ENCODE results near the gene KCNQ5.

KCNQ5 gene

GRCh38 chr6:72911463-72912155, 289.7 kb downstream of the KCNQ5 start:
- no peak for DNase-seq (ENCODE audit: low spot score)

- DNase-seq (ENCODE audit: low spot score): no peak
These were observed 291.9 kb downstream of the KCNQ5 start for GRCh38 chr6:72913797-72914196.

GRCh38 chr6:72916298-72916697, 294.4 kb downstream of the KCNQ5 start:
- no peak for DNase-seq (ENCODE audit: low spot score)

- DNase-seq (ENCODE audit: low spot score): no peak
These were observed 295.0 kb downstream of the KCNQ5 start for GRCh38 chr6:72916906-72917305.

GRCh38 chr6:72922401-72922800, 300.5 kb downstream of the KCNQ5 start:
- DNase-seq (ENCODE audit: low spot score): no peak

GRCh38 chr6:72925136-72925535, 303.3 kb downstream of the KCNQ5 start:
- no peak for DNase-seq (ENCODE audit: low spot score)

GRCh38 chr6:72930556-72931132, 308.8 kb downstream of the KCNQ5 start:
- no peak for DNase-seq (ENCODE audit: low spot score)

- no peak for DNase-seq (ENCODE audit: low spot score)
These were observed 309.5 kb downstream of the KCNQ5 start for GRCh38 chr6:72931325-72931887.

- DNase-seq (ENCODE audit: low spot score): no peak
These were observed 311.4 kb downstream of the KCNQ5 start for GRCh38 chr6:72933233-72933632.

GRCh38 chr6:72936766-72937559, 315.1 kb downstream of the KCNQ5 start:
- no peak for DNase-seq (ENCODE audit: low spot score)

- DNase-seq (ENCODE audit: low spot score): no peak
These were observed 316.2 kb downstream of the KCNQ5 start for GRCh38 chr6:72938104-72938503.

GRCh38 chr6:72939004-72939403, 317.1 kb downstream of the KCNQ5 start:
- DNase-seq (ENCODE audit: low spot score): no peak

- no peak for DNase-seq (ENCODE audit: low spot score)
These were observed 318.4 kb downstream of the KCNQ5 start for GRCh38 chr6:72940265-72940664.

GRCh38 chr6:72941263-72941662, 319.4 kb downstream of the KCNQ5 start:
- DNase-seq (ENCODE audit: low spot score): no peak

GRCh38 chr6:72941751-72942150, 319.9 kb downstream of the KCNQ5 start:
- no peak for DNase-seq (ENCODE audit: low spot score)

GRCh38 chr6:72943699-72944098, 321.8 kb downstream of the KCNQ5 start:
- no peak for DNase-seq (ENCODE audit: low spot score)

GRCh38 chr6:72944660-72945059, 322.8 kb downstream of the KCNQ5 start:
- no peak for DNase-seq (ENCODE audit: low spot score)

- no peak for DNase-seq (ENCODE audit: low spot score)
These were observed 324.9 kb downstream of the KCNQ5 start for GRCh38 chr6:72946774-72947173.

- no peak for DNase-seq (ENCODE audit: low spot score)
These were observed 325.7 kb downstream of the KCNQ5 start for GRCh38 chr6:72947534-72947933.

- no peak for DNase-seq (ENCODE audit: low spot score)
These were observed 326.3 kb downstream of the KCNQ5 start for GRCh38 chr6:72948153-72948552.

- DNase-seq (ENCODE audit: low spot score): no peak
These were observed 328.4 kb downstream of the KCNQ5 start for GRCh38 chr6:72950114-72950860.

All from kidney capillary endothelial cell (primary cell).